ENCODE measurements around the gene SLC22A3. TPM values are rescaled to one million over a fixed set of nuclear protein-coding genes. Genes with fewer than 3 reads are reported as not detected.

SLC22A3 gene
- total RNA-seq, 2 experiments from 2014 or later = not detected

DNA sequence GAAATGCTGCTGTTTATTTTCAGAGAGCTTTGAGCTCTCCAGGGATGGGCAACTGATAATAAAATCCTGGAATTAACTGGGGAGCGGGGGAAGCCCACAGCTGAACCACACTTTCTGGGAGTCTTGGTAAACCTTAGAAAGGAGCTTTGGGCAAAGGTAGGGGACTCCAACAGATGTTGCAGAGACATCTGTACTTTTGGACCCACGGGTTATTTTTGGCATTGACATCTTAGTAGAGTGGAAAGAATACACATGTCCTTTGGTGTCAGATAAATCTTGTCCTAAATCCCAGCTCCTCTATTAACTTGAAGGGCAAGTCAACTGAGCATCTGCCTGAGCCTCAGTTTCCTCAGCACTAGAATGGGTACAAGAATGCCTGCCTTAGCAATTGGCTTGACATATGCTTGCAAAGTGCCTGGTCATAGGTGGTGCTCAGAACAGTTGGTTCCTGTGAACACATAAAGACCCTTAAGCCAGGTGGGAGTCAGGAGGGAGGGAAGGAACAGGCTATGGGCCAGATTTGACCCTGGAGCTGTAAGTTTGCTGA, 5.8 kb downstream of the SLC22A3 start:
- POLR2A ChIA-PET = interaction anchor here (1.0 kb wide), 1 partner anchor 8 kb away, joined by 3 read pairs; no protein-coding TSS in a partner anchor
- Histone ChIP-seq H3K9me3 (ENCODE audit: low read length) (no peaks in the 10 kb centered on the region), H4K20me1 (ENCODE audit: insufficient read depth, low read length) (no peaks in the 10 kb centered on the region), H3K9me2 (ENCODE audit: insufficient read depth, low read length) (no peaks in the 10 kb centered on the region), H3K4me1 (ENCODE audit: insufficient read depth, low read length, poor library complexity, severe bottlenecking) (no peaks in the 10 kb centered on the region), H3K79me2 (ENCODE audit: insufficient read depth, low read depth, low read length) (no peaks in the 10 kb centered on the region), H3K36me3 (ENCODE audit: insufficient read depth, low read length) (no peaks in the 10 kb centered on the region), H3K4me2 (ENCODE audit: low read length) (no peak overlapping the region), H3K27ac (ENCODE audit: low read depth, low read length, poor library complexity, severe bottlenecking) (no peak overlapping the region), H3K4me3 (ENCODE audit: low read depth, low read length, poor library complexity, severe bottlenecking) (no peak overlapping the region), H2AFZ (ENCODE audit: low read length) (no peak overlapping the region)
- CTCF ChIA-PET (ENCODE audit: unreplicated experiment) = no interaction called here
- TF ChIP-seq EZH2phosphoT487 (IDR thresholded peaks at IDR 0.05; ENCODE audit: borderline replicate concordance, low read depth, low read length) = no peak
- TF ChIP-seq, protein P1, sequence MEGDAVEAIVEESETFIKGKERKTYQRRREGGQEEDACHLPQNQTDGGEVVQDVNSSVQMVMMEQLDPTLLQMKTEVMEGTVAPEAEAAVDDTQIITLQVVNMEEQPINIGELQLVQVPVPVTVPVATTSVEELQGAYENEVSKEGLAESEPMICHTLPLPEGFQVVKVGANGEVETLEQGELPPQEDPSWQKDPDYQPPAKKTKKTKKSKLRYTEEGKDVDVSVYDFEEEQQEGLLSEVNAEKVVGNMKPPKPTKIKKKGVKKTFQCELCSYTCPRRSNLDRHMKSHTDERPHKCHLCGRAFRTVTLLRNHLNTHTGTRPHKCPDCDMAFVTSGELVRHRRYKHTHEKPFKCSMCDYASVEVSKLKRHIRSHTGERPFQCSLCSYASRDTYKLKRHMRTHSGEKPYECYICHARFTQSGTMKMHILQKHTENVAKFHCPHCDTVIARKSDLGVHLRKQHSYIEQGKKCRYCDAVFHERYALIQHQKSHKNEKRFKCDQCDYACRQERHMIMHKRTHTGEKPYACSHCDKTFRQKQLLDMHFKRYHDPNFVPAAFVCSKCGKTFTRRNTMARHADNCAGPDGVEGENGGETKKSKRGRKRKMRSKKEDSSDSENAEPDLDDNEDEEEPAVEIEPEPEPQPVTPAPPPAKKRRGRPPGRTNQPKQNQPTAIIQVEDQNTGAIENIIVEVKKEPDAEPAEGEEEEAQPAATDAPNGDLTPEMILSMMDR (conservative IDR thresholded peaks at IDR 0.05; ENCODE audit: low read length) = no peak
- BruUV-seq (replicated peaks) = no TSS peak
- no peak for DNase-seq (ENCODE audit: low spot score)
- intact Hi-C loops (cut with micrococcal nuclease; ENCODE audit: unreplicated experiment) = no loop called here

DNA sequence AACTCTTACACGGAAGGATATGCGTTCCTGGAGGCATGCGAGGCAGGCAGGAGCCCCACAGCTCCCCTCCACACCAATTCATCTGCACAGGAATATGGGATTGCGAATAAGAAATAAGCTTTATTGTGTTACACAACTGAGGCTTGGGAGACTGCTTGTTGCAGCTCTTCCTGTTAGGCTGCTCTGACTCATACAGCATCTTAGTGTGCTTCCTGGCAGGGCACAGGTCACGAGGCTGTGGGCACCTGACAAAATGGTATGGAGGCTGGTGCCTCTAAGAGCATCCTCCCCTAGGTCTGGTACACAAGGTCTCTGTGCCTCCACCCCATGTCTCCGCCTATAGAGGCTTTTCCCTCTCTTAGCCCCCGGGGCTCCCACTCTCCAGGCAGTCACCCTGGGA, 6.8 kb downstream of the SLC22A3 start:
- ChIA-PET CTCF (ENCODE audit: unreplicated experiment) (no interaction called here), POLR2A (no interaction called here)
- Histone ChIP-seq H3K36me3 (ENCODE audit: insufficient read depth, low read length) (no peaks in the 10 kb centered on the region), H3K4me3 (ENCODE audit: low read depth, low read length, poor library complexity, severe bottlenecking) (no peak overlapping the region), H3K79me2 (ENCODE audit: insufficient read depth, low read depth, low read length) (no peaks in the 10 kb centered on the region), H3K27ac (ENCODE audit: low read depth, low read length, poor library complexity, severe bottlenecking) (no peak overlapping the region), H2AFZ (ENCODE audit: low read length) (no peak overlapping the region), H3K9me3 (ENCODE audit: low read length) (no peaks in the 10 kb centered on the region), H3K4me2 (ENCODE audit: low read length) (no peak overlapping the region), H3K9me2 (ENCODE audit: insufficient read depth, low read length) (no peaks in the 10 kb centered on the region), H3K4me1 (ENCODE audit: insufficient read depth, low read length, poor library complexity, severe bottlenecking) (no peaks in the 10 kb centered on the region), H4K20me1 (ENCODE audit: insufficient read depth, low read length) (no peaks in the 10 kb centered on the region)
- DNase-seq (ENCODE audit: low spot score) = no peak
- BruUV-seq (replicated peaks) = no TSS peak
- no peak for TF ChIP-seq EZH2phosphoT487 (IDR thresholded peaks at IDR 0.05; ENCODE audit: borderline replicate concordance, low read depth, low read length)
- TF ChIP-seq, protein P1 (conservative IDR thresholded peaks at IDR 0.05; ENCODE audit: low read length) = no peak
- intact Hi-C loops (cut with micrococcal nuclease; ENCODE audit: unreplicated experiment) = no loop called here

DNA sequence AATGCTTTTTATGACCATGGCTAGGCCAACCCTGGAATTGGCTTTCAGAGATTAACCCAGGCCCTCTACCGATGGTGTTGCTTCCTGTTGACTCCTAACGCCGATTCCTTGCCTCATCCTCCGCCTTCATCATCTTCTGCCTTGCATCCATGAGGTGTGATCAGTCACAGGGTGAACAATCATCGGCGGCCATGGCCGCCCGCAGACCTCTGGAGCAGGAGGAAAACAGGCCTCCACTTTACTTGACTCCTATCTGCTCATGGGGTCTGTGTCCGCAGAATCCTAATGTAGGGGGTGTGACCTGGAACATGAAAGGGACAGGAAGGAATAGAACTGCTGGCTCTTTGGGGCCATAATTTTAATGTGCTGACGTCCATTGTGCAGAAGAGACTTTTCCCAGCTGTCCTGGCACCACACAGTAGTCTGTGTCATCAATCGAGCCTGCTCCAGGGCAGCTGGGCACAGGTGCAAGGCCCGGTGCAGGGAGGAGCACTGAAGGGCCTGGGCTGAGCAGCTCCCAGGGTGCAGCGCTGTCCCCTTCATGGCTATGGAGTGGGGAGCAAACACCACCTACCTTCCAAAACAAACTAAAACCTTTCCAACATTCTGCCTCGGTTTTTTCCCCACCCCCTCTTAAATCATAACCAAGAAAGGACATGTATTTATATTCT, 8.0 kb downstream of the SLC22A3 start:
- BruUV-seq (replicated peaks) = no TSS peak
- no peaks in the 10 kb centered on the region for H3K36me3 ChIP-seq (ENCODE audit: insufficient read depth, low read length)
- POLR2A ChIA-PET = no interaction called here
- no peak overlapping the region for H2AFZ ChIP-seq (ENCODE audit: low read length)
- no peaks in the 10 kb centered on the region for H3K4me1 ChIP-seq (ENCODE audit: insufficient read depth, low read length, poor library complexity, severe bottlenecking)
- TF ChIP-seq, protein P1 (conservative IDR thresholded peaks at IDR 0.05; ENCODE audit: low read length) = no peak
- TF ChIP-seq EZH2phosphoT487 (IDR thresholded peaks at IDR 0.05; ENCODE audit: borderline replicate concordance, low read depth, low read length) = no peak
- no peak overlapping the region for H3K4me2 ChIP-seq (ENCODE audit: low read length)
- intact Hi-C loops (cut with micrococcal nuclease; ENCODE audit: unreplicated experiment) = no loop called here
- H3K4me3 ChIP-seq (ENCODE audit: low read depth, low read length, poor library complexity, severe bottlenecking) = no peak overlapping the region
- no peaks in the 10 kb centered on the region for H3K79me2 ChIP-seq (ENCODE audit: insufficient read depth, low read depth, low read length)
- H3K9me2 ChIP-seq (ENCODE audit: insufficient read depth, low read length) = no peaks in the 10 kb centered on the region
- CTCF ChIA-PET (ENCODE audit: unreplicated experiment) = no interaction called here
- no peaks in the 10 kb centered on the region for H4K20me1 ChIP-seq (ENCODE audit: insufficient read depth, low read length)
- H3K9me3 ChIP-seq (ENCODE audit: low read length) = no peaks in the 10 kb centered on the region
- no peak overlapping the region for H3K27ac ChIP-seq (ENCODE audit: low read depth, low read length, poor library complexity, severe bottlenecking)
- no peak for DNase-seq (ENCODE audit: low spot score)

All from OCI-LY7 (cell line).